ENCODE results near the gene SEC24D. TPM values are rescaled to one million over a fixed set of nuclear protein-coding genes. Genes with fewer than 3 reads are reported as not detected.

Gene SEC24D
- total RNA-seq, 4 donors from 2014 or later, result 9.7 to 37.9 (median 17.0) TPM

GRCh38 chr4:118790544-118790943 is 45.4 kb downstream of the SEC24D start:
- Histone ChIP-seq H3K27me3 (no peaks in the 10 kb centered on the region), H3K27ac (peak overlapping the region in 2 of 4 donors; percentile 1 to 5), H3K36me3 (no peaks in the 10 kb centered on the region), H3K4me1 (peaks cover 9 to 24% (median 17%) of the 10 kb centered on the region in 4 donors), H3K9me3 (no peaks in the 10 kb centered on the region), H3K4me3 (no peak overlapping the region)
- TF ChIP-seq POLR2AphosphoS5 (IDR thresholded peaks at IDR 0.05), result no peak
- TF ChIP-seq, protein P1, sequence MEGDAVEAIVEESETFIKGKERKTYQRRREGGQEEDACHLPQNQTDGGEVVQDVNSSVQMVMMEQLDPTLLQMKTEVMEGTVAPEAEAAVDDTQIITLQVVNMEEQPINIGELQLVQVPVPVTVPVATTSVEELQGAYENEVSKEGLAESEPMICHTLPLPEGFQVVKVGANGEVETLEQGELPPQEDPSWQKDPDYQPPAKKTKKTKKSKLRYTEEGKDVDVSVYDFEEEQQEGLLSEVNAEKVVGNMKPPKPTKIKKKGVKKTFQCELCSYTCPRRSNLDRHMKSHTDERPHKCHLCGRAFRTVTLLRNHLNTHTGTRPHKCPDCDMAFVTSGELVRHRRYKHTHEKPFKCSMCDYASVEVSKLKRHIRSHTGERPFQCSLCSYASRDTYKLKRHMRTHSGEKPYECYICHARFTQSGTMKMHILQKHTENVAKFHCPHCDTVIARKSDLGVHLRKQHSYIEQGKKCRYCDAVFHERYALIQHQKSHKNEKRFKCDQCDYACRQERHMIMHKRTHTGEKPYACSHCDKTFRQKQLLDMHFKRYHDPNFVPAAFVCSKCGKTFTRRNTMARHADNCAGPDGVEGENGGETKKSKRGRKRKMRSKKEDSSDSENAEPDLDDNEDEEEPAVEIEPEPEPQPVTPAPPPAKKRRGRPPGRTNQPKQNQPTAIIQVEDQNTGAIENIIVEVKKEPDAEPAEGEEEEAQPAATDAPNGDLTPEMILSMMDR (IDR thresholded peaks at IDR 0.05), result no peak
- TF ChIP-seq POLR2A (IDR thresholded peaks at IDR 0.05), result no peak
- TF ChIP-seq EP300 (IDR thresholded peaks at IDR 0.05; ENCODE audit: low read depth), result no peak
- intact Hi-C loops (cut with DNase I; ENCODE audit: low total_unique reads), result no loop called here
- WGBS, 2 donors (ENCODE audit: low coverage in 1 of 2), result 16 to 27% methylated on average over 5 of the region's 5 CpGs
- in situ Hi-C loops (cut with MboI; ENCODE audit: low pct_ligation_motif_present in 1 of 4, low pct_unique_long_range_greater_than_20kb in 1 of 4, low sequenced_read_pairs in 3 of 4), result no loop called here
- DNase-seq, result no peak

DNA sequence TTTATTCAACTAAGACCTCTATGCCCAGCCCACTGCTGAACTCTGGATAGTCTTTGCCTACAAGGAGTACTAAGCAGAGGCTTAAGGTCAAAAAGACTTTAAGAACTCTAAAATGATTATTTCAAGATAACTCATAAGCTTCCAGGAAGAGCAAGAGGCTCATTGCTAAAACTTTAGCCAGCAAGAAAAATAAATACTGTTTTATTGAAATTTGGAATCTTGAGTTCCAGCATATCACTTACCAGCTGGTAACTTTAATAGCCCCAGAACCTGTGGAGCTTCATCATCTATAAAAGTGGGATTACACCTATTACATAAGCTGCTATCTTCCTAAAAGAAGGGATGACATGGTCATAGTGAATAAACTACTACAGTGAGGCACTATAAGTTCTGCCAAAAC is 47.0 kb downstream of the SEC24D start:
- intact Hi-C loops (cut with DNase I; ENCODE audit: low total_unique reads), result no loop called here
- TF ChIP-seq POLR2AphosphoS5 (IDR thresholded peaks at IDR 0.05) (no peak), POLR2A (IDR thresholded peaks at IDR 0.05) (no peak), EP300 (IDR thresholded peaks at IDR 0.05; ENCODE audit: low read depth) (no peak)
- TF ChIP-seq, protein P1 (IDR thresholded peaks at IDR 0.05), result no peak
- in situ Hi-C loops (cut with MboI; ENCODE audit: low pct_ligation_motif_present in 1 of 4, low pct_unique_long_range_greater_than_20kb in 1 of 4, low sequenced_read_pairs in 3 of 4), result no loop called here
- no peak overlapping the region for H3K4me3 ChIP-seq
- no peaks in the 10 kb centered on the region for H3K9me3 ChIP-seq
- no peaks in the 10 kb centered on the region for H3K27me3 ChIP-seq
- H3K27ac ChIP-seq, result no peak overlapping the region
- DNase-seq, result no peak
- peaks cover 9 to 19% (median 16%) of the 10 kb centered on the region in 4 donors for H3K4me1 ChIP-seq
- no peaks in the 10 kb centered on the region for H3K36me3 ChIP-seq

GRCh38 chr4:118787844-118788380 is 48.0 kb downstream of the SEC24D start:
- Histone ChIP-seq H3K36me3 (no peaks in the 10 kb centered on the region), H3K4me3 (no peak overlapping the region), H3K27ac (no peak overlapping the region), H3K9me3 (no peaks in the 10 kb centered on the region), H3K4me1 (peaks cover 9 to 16% (median 15%) of the 10 kb centered on the region in 4 donors), H3K27me3 (no peaks in the 10 kb centered on the region)
- TF ChIP-seq POLR2A (IDR thresholded peaks at IDR 0.05), result no peak
- TF ChIP-seq EP300 (IDR thresholded peaks at IDR 0.05; ENCODE audit: low read depth), result no peak
- TF ChIP-seq, protein P1 (IDR thresholded peaks at IDR 0.05), result no peak
- TF ChIP-seq POLR2AphosphoS5 (IDR thresholded peaks at IDR 0.05), result no peak
- intact Hi-C loops (cut with DNase I; ENCODE audit: low total_unique reads), result no loop called here
- in situ Hi-C loops (cut with MboI; ENCODE audit: low pct_ligation_motif_present in 1 of 4, low pct_unique_long_range_greater_than_20kb in 1 of 4, low sequenced_read_pairs in 3 of 4), result no loop called here
- 92 to 100% methylated on average over 1 of the region's 1 CpG for WGBS, 2 donors (ENCODE audit: low coverage in 1 of 2)
- no peak for DNase-seq

GRCh38 chr4:118784776-118785175 is 51.1 kb downstream of the SEC24D start:
- Histone ChIP-seq H3K4me1 (peaks cover 0 to 5% (median 3%) of the 10 kb centered on the region in 4 donors), H3K4me3 (no peak overlapping the region), H3K9me3 (no peaks in the 10 kb centered on the region), H3K36me3 (no peaks in the 10 kb centered on the region), H3K27me3 (no peaks in the 10 kb centered on the region), H3K27ac (no peak overlapping the region)
- TF ChIP-seq POLR2AphosphoS5 (IDR thresholded peaks at IDR 0.05) (no peak), POLR2A (IDR thresholded peaks at IDR 0.05) (no peak), EP300 (IDR thresholded peaks at IDR 0.05; ENCODE audit: low read depth) (no peak)
- TF ChIP-seq, protein P1 (IDR thresholded peaks at IDR 0.05), result no peak
- in situ Hi-C loops (cut with MboI; ENCODE audit: low pct_ligation_motif_present in 1 of 4, low pct_unique_long_range_greater_than_20kb in 1 of 4, low sequenced_read_pairs in 3 of 4) (no loop called here), intact Hi-C loops (cut with DNase I; ENCODE audit: low total_unique reads) (no loop called here)
- 87 to 100% methylated on average over 1 of the region's 1 CpG for WGBS, 2 donors (ENCODE audit: low coverage in 1 of 2)
- DNase-seq, result no peak

Measured in transverse colon (tissue), 4 donors.